Urinary bladder (tissue), 4 donors: Measurements from ENCODE around the gene PPP2R2B. TPM values are rescaled to one million over a fixed set of nuclear protein-coding genes. Genes with fewer than 3 reads are reported as not detected.

Experiments
- DNase-seq: peaks from one replicate; pipeline ENCODE4 v3.0.0-alpha.2; 2015; ENCODE audit errors: extremely low spot score
- H3K27ac ChIP-seq: one replicate; pipeline ENCODE4 v1.5.1; 2013; ENCODE audit warnings: low read depth, mild to moderate bottlenecking, moderate library complexity
- H3K36me3 ChIP-seq: one replicate; pipeline ENCODE4 v1.6.1; 2013; ENCODE audit warnings: mild to moderate bottlenecking, moderate library complexity; ENCODE audit not compliant: insufficient read depth
- H3K4me1 ChIP-seq: one replicate; pipeline ENCODE4 v1.6.1; 2013; ENCODE audit warnings: mild to moderate bottlenecking, moderate library complexity; ENCODE audit not compliant: insufficient read depth
- H3K4me3 ChIP-seq: one replicate; pipeline ENCODE4 v1.5.1; 2013; ENCODE audit warnings: low read depth, low read length
- WGBS: extraction: QIAGEN DNeasy Blood & Tissue Kit; methylation state at CpG from one replicate; pipeline ENCODE4 v1.1.7; 2013; 5-methylcytosine and 5-hydroxymethylcytosine counted together
- polyA plus RNA-seq: library from polyadenylated mRNA; stranded (reverse); fragments of 200-250 nt; gene quantifications from one replicate; pipeline ENCODE4 v1.2.3, GENCODE V29; 2013
- total RNA-seq: library from RNA; depleted of rRNA; stranded (reverse); fragments of >200 nt; gene quantifications from one replicate; pipeline ENCODE4 v1.2.3, GENCODE V29; 2014
- donor health status: healthy with polysubstance abuse.
- donor health status: healthy.

PPP2R2B gene
- total and polyA plus RNA-seq, 2 donors: 9.8 to 11.8 TPM

DNA sequence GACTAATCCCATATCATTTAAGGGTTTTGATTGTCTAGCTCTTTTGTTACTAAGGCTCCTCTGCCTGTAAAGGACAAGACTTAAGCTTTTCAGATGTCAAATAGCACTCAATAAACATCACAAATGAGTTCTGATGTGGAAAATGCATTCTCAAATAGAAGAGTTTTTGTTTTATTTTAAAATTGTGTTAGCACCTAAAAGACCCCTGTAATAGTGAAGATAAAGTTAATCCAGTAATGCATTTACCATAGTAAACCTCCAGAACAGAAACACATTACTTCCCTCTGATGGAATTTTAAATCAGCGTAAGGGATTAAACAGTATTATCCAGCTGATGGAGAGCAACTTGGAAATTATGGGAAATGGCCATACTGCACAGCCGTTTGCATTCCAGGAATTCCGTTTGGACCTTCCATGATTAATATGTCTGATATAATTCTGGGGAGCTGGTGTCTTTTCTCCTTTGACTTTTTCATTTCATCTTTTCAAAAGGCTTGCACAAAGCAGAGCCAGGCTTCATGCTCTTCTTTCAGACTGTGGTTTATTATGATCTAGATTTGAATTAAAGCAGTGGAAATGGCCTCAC is 105.6 kb downstream of the PPP2R2B start:
- Histone ChIP-seq H3K4me1 (no peaks in the 10 kb centered on the region), H3K27ac (no peak overlapping the region), H3K36me3 (no peaks in the 10 kb centered on the region), H3K4me3 (no peak overlapping the region)
- no peak for DNase-seq
- WGBS: 31% methylated on average over 3 of the region's 3 CpGs

DNA sequence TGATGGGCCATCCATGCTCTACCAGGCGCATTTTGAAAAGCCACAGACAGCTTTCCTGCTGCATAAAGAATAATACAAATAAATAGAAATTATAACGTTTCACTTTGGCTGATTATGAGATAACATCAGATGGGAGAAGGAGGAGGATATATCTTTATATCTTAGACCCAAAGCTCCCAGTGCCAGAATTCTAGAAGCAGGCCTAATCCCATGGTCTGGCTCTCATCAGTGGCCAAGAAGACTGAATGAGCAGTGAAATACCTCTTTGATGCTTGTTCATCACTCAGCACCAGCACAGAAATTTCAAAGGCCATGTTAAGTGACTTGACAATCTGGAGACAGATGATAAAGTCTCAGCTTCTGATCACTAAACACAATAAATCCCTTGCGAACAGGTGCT is 107.6 kb downstream of the PPP2R2B start:
- no peak for DNase-seq
- Histone ChIP-seq H3K36me3 (no peaks in the 10 kb centered on the region), H3K4me3 (no peak overlapping the region), H3K4me1 (no peaks in the 10 kb centered on the region), H3K27ac (no peak overlapping the region)
- WGBS: 57% methylated on average over 3 of the region's 3 CpGs

DNA sequence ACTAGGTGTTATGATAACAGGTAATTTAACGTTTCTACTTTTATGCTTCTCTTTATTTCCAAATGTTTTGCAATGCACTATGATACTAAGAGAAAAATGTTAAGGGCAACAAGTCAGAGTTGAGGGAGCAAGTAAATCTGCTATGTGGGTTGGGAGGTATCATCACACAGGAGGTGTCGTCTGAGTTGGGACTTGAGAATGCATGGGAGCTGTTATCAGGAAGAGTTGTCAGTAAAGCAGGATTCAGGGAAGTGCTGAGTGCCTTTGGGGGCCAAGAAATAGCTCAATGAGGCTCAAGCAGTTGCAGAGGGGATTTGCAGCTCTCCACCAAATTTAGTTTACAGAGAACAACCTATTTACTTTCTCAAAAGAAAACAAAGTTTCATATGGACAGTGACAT is 108.0 kb downstream of the PPP2R2B start:
- Histone ChIP-seq H3K4me1 (no peaks in the 10 kb centered on the region), H3K27ac (no peak overlapping the region), H3K4me3 (no peak overlapping the region), H3K36me3 (no peaks in the 10 kb centered on the region)
- 47% methylated on average over 2 of the region's 2 CpGs for WGBS
- no peak for DNase-seq

DNA sequence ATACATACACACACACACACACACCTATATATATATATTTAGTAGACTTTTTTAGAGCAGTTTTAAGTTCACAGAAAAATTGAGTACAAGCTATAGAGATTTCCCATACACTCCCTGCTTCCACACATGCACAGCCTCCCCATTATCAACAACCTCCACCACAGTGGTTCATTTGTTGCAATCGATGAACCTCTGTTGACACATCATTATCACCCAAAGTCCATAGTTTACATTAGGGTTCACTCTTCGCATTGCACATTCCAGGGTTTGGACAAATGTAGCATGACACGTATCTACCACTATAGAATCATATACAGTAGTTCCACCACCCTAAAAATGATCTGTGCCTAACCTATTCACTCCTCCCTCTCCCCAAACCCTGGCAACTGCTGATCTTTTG is 111.0 kb downstream of the PPP2R2B start:
- no peak overlapping the region for H3K27ac ChIP-seq
- DNase-seq: no peak
- H3K4me1 ChIP-seq: no peaks in the 10 kb centered on the region
- H3K36me3 ChIP-seq: no peaks in the 10 kb centered on the region
- H3K4me3 ChIP-seq: no peak overlapping the region
- WGBS: 61% methylated on average over 3 of the region's 3 CpGs

DNA sequence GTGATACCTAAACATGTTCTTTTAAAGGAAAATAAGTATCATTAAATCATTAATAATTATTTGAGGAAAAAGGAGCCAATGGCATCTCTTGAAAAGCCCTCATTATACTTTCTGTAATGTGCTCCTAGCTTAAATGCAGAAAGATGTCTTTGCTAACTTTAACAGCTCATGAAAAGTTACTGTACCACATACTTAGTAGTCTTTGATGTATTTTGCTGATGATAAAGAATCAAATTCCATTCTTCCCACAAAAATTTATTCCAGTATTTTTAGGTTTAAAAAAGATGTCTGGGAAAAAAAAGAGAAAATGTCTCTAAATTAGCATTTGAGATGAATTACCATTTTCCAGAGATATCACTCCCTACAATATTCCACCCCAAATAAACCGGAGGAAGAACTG is 112.5 kb downstream of the PPP2R2B start:
- WGBS: 81% methylated on average over 1 of the region's 1 CpG
- Histone ChIP-seq H3K4me3 (no peak overlapping the region), H3K36me3 (no peaks in the 10 kb centered on the region), H3K4me1 (no peaks in the 10 kb centered on the region), H3K27ac (no peak overlapping the region)
- DNase-seq: no peak

DNA sequence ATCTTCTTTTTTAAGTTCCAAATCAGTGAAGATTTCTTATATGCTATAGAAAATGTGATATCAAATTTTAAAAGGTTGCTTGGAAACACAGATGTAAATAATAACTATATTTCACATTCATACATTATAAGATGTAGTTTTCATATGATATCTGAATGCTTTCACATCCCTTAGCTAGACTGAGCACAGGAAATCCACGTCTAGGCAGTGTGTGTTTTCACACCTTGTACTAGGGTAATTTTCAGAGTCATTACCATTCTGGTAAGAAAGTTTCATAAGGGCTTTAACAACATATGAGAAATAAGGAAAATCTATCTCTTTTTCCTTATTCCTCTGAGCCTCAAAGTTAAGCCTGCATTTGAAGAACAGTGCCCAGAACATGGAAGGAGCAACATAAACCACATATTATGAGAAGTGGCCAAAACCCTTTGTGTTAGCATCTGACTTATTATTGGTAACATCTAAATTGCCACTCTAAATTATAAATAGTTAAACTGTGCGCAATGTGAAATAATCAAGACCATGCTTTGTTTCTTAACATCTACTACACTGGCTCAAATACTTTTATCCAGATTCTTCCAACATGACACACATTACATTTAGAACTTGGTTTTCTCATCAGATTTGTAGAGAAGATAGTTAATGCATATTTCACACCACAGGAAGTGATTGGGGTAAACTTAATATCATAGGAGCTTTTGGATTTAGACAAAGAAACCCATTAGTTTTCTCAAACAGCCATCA is 113.3 kb downstream of the PPP2R2B start:
- Histone ChIP-seq H3K4me3 (no peak overlapping the region), H3K4me1 (no peaks in the 10 kb centered on the region), H3K36me3 (no peaks in the 10 kb centered on the region), H3K27ac (no peak overlapping the region)
- no peak for DNase-seq
- WGBS: 70% methylated on average over 2 of the region's 2 CpGs

DNA sequence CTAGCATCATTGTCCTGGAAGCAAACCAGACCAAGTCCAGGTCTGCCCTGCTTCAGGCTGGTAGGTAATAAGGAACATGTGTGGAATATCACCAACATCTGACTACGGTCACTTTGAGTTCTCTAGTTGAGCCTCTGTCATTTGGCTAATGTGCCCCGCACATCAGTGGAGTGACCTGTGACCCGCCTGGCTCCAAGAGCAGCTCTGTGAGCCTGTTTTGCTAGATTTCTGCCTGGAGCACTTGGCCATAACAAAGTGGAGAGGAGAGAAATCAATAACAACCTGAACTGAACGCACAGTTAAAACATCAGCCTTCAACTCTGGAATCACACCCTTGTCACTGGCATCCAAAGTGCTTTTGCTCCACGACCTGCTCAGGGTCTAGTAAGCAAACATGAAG is 115.7 kb downstream of the PPP2R2B start:
- no peak overlapping the region for H3K4me3 ChIP-seq
- WGBS: 46% methylated on average over 5 of the region's 5 CpGs
- no peak overlapping the region for H3K27ac ChIP-seq
- H3K36me3 ChIP-seq: no peaks in the 10 kb centered on the region
- DNase-seq: no peak
- peaks cover 1% of the 10 kb centered on the region for H3K4me1 ChIP-seq

DNA sequence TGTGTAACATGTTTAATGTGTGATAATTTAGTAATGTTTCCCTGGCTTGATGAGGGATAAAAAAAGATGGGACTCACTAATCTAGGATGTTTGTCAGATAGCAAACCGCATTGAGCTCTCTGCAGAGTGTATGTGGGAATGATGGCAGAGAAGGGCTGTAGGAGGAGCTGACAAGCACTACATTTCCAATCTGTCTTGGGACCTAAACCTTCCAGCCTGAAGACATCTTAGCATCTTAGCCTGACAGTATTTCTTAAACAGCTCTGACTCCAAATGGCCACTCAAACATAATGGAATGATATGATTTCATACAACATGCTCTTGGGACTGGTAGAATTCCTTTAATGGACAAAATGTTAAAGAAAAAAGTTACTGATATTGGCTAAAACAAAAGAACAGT is 116.7 kb downstream of the PPP2R2B start:
- DNase-seq: no peak
- peaks cover 1% of the 10 kb centered on the region for H3K4me1 ChIP-seq
- 45% methylated on average over 1 of the region's 1 CpG for WGBS
- no peak overlapping the region for H3K4me3 ChIP-seq
- H3K27ac ChIP-seq: no peak overlapping the region
- H3K36me3 ChIP-seq: no peaks in the 10 kb centered on the region

DNA sequence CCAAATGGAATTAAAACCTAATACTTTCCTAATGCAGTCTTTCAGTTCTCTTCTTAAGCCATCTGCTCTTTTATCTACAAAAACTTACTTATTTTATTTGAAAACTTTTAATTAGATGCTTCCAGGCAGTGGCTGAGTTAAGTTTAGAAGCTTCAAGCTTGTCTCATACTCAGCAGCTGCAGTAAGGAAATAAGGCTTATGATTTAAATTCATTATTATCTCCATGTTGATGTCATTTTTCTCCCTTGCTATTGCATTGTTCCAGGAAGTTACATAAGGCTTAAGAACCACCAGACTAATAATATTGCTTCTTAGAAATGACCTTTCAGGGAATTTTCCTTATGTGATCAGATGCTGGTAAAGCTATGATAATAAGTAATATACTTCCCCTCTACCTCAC is 119.6 kb downstream of the PPP2R2B start:
- no peaks in the 10 kb centered on the region for H3K36me3 ChIP-seq
- no peak overlapping the region for H3K4me3 ChIP-seq
- no peak for DNase-seq
- H3K4me1 ChIP-seq: peaks cover 1% of the 10 kb centered on the region
- no peak overlapping the region for H3K27ac ChIP-seq

DNA sequence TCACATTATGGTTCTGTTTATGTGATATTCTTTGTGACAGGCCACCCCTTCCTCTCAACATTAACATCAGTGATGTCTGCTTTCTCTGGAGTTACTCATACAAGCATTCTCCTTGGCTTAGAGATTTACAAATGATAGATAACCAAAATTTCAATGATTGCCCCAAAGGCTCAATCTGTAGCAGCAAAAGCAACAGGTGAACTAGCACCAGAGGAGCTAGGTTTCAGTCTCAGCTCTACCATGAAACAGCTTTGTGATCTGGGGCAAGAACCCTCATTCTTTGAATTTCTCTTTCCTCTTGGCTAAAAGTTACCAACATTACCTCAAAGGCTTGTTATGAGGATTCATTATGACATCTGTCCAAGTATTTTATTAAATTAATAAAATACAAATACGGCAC is 120.5 kb downstream of the PPP2R2B start:
- H3K27ac ChIP-seq: no peak overlapping the region
- 74% methylated on average over 1 of the region's 1 CpG for WGBS
- H3K36me3 ChIP-seq: no peaks in the 10 kb centered on the region
- no peak overlapping the region for H3K4me3 ChIP-seq
- DNase-seq: no peak
- peaks cover 1% of the 10 kb centered on the region for H3K4me1 ChIP-seq

DNA sequence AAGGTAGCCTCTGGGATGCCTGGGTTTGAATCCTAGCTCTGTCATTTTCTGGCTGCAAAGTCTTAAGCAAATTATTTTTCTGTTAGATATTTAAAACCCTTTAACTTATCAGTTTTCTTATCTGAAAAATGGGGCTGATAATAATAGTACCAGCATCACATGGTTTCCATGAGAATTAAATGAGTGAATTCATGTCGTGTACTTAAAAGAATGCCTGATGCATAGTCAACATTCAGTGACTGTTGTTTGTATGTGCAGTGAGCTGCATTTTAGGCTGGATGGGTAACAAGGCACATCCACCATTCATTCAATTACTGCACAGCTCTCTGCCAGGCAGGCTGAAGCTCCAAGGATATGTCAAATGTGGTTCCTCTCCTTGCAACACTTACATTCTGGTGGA is 122.0 kb downstream of the PPP2R2B start:
- Histone ChIP-seq H3K27ac (no peak overlapping the region), H3K4me3 (no peak overlapping the region), H3K36me3 (no peaks in the 10 kb centered on the region), H3K4me1 (peaks cover 1% of the 10 kb centered on the region)
- no peak for DNase-seq
- 46% methylated on average over 1 of the region's 1 CpG for WGBS

DNA sequence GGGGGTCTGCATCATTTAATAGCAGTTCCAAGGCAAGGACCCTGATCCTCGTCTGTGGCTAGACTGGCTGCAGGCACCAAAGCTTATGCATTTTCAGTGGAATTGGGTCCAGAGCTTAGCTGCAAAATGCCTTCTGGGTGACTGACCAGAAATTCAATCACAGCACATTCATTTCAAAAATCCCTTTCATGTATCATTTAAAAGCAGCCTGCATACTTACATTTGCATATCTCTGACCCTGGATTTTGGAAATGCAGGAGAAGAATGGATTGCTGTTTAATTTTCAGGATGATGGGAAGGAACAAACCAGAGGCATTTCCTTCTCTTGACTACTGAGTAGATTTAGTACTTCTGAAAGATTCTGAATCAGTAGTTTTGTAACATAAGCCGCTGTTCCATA is 122.8 kb downstream of the PPP2R2B start:
- Histone ChIP-seq H3K27ac (no peak overlapping the region), H3K4me1 (peaks cover 1% of the 10 kb centered on the region), H3K36me3 (no peaks in the 10 kb centered on the region), H3K4me3 (no peak overlapping the region)
- WGBS: 69% methylated on average over 2 of the region's 2 CpGs
- DNase-seq: no peak

DNA sequence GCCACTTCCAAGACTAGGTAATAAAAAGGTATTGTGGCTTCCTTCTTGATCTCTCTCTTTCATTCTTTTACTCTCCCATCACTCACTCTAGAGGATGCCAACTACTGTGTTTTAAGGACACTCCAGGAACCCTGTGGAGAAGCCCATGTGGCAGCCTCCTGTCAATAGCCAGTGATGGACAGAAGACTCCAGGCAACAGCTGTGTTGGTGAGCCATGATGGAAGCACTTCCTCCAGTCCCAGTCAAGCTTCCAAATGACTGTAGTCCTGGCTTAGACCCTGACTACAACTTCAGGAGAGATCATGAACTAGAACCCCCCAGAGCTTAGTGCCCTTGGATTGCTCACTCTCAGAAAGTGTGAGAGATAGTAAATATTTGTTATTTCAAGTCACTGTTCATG is 123.9 kb downstream of the PPP2R2B start:
- DNase-seq: no peak
- peaks cover 1% of the 10 kb centered on the region for H3K4me1 ChIP-seq
- no peak overlapping the region for H3K4me3 ChIP-seq
- H3K27ac ChIP-seq: no peak overlapping the region
- H3K36me3 ChIP-seq: no peaks in the 10 kb centered on the region

DNA sequence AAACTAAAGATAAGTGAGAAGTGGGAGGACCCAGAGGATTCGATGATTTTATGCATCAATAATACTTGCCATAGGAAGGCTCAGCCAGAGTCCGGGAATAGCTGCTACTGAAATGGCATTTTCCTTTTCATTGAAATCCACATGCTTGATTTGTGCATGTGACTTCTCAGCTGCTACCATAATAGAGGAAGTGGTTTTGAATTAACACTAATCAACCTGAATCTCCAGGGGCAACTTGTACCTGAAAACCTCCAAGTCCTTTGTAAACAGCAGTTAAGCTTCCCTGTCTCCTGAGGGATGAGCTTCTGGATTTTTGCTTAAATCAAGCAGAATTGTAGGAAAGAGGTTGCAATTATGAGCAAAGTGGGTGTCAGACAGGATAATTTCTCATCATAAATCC is 124.9 kb downstream of the PPP2R2B start:
- WGBS: 40% methylated on average over 2 of the region's 2 CpGs
- H3K36me3 ChIP-seq: no peaks in the 10 kb centered on the region
- H3K4me1 ChIP-seq: no peaks in the 10 kb centered on the region
- no peak for DNase-seq
- no peak overlapping the region for H3K4me3 ChIP-seq
- no peak overlapping the region for H3K27ac ChIP-seq
